ENCODE measurements around the gene AFM.

Gene AFM

DNA sequence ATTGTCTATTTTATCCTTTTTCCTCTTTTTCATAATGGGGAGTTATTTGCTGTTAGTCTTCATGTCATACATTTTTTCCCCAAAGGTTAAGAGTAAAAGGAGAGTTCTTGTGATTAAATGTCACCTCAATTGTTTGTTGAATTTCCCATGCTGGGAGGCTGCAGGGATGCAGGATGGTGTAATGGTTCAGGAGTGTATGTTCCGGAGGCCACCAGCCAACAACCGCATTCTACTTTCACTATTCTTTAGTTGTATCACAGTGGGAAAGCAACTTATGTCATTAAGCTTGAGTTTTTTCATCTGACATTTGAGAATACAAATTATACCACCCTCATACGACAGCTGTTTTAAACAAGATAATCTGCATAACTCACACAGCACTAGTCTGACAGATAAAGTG lies 30.1 kb upstream of the AFM start:
- DNase-seq (ENCODE audit: low spot score), result no peak

DNA sequence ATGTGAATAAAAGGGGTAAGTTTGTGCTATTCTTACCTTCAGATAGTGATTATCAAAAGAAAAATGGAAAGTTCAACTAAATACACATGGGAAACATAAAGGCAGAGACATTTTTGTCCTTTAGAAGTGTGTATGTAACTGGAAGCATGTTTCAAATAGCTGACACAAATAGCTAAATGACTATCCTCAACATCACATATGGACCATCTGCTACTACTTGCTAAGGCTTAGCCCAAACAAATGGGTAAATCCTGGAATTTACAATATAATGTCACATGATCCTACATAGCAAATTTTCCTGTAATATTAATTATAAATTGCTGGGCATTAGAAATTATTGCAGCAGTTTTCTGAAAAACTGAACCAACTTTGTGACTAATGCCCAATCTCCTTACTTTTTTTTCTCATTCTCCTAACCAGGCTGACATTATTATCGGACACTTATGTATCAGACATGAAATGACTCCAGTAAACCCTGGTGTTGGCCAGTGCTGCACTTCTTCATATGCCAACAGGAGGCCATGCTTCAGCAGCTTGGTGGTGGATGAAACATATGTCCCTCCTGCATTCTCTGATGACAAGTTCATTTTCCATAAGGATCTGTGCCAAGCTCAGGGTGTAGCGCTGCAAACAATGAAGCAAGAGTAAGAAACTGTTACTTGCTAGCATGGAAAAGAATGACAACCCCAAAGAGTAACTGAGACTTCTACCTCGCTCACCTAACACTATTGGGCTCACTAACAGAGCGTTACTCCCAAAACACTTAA lies 29.4 kb upstream of the AFM start:
- DNase-seq (ENCODE audit: low spot score), result no peak

DNA sequence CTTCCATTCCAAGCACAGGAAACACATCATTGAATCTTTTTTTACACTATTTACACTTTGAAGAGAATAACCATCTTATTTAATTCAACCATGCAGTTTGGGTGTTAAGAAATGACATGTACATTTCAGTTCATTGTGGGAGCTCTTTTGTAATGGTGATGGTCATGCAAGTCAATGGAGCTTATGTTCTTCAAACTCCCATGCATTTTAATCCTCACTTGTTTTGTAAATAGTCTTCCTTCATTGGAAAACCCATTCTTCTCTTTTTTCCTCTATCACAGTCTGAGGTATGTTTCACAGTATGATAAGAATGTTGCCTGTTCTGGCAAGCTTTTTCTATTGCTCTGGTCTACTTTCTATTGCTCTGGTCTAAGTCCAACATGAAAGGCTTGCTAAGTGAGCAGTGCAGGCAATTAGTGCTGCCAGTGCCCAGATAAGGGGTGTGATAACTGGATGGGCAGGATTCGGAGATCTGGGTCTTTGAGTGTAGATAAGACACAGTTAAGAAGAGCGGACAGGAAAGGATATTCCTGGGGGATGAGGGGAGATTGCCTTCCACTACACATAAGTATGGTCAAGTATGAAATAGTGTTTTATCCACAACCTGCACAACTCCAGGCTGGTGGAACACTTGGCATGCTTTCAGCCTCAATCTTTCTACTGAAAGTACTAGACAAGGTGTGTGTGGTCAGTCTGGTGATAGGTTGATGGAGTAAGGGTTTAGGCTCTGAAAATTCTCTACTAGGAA lies 28.4 kb upstream of the AFM start:
- no peak for DNase-seq (ENCODE audit: low spot score)

DNA sequence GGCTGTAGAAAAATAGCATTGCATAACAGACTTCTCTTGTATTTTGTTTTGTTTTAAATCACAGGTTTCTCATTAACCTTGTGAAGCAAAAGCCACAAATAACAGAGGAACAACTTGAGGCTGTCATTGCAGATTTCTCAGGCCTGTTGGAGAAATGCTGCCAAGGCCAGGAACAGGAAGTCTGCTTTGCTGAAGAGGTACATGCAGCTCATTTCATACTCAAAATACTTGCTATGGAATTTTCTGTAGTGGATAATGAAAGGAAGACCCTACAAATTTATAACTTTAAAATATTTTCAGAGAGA lies 27.9 kb upstream of the AFM start:
- DNase-seq (ENCODE audit: low spot score), result no peak

DNA sequence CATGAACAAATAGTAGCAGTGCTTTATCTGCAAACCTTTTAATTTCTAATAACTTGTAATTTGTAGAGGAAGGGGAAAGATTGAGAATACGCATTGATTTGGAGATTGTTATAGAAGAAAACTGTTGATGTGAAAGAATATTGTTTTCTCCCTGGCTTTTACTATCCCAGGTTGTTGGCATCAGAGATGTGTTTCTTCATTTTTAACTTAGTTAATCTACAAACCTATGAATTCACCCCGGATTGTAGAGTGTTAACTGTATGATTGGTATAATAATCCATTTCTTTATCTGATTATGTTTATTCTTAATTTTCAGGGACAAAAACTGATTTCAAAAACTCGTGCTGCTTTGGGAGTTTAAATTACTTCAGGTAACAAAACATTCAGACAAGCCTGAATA lies 26.6 kb upstream of the AFM start:
- no peak for DNase-seq (ENCODE audit: low spot score)

- DNase-seq (ENCODE audit: low spot score), result no peak
Measured at GRCh38 chr4:73456177-73457022, 25.1 kb upstream of the AFM start.

- no peak for DNase-seq (ENCODE audit: low spot score)
Measured at GRCh38 chr4:73458184-73459047, 23.1 kb upstream of the AFM start.

- no peak for DNase-seq (ENCODE audit: low spot score)
Measured at GRCh38 chr4:73459048-73459421, 22.5 kb upstream of the AFM start.

DNA sequence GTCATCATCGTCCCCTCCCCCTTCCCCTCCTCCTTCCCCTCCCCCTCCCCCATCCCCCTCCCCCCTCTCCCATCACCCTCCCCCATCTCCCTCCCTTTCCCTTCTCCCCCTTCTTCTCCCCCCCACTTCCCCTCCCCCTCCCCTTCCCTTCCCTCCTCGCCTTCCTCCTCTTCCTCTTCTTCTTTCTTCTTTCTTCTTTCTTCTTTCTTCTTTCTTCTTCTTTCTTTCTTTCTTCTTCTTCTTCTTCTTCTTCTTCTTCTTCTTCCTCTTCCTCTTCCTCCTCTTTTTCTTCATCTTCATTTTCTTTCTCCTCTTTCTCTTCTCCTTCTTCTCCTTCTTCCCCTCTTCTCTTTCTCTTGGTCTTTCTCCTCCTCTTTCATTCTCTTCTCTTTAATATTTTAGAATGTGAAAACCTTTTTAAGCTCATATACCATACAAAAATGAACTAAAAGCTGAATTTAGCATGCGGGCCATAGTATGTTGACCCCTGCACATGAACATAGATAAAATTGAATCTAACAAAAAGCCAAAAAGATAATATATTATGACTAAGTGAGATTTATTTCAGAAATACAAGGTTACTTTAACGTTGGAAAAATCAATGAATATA lies 20.5 kb upstream of the AFM start:
- no peak for DNase-seq (ENCODE audit: low spot score)

GRCh38 chr4:73468170-73468569 lies 13.4 kb upstream of the AFM start:
- DNase-seq (ENCODE audit: low spot score), result no peak

DNA sequence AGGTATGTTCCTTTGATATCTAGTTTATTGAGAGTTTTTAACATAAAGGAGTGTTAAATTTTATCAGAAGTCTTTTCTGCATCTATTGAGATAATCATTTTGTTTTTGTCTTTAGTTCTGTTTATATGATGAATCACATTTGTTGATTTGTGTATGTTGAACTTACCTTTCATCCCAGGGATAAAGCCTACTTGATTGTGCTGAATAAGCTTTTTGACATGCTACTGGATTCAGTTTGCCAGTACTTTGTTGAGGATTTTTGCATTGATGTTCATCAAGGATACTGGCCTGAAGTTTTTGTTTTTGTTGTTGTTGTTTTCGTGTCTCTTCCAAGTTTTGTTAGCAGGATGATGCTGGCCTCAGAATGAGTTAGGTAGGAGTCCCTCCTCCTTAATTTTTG lies 10.8 kb upstream of the AFM start:
- DNase-seq (ENCODE audit: low spot score), result no peak

DNA sequence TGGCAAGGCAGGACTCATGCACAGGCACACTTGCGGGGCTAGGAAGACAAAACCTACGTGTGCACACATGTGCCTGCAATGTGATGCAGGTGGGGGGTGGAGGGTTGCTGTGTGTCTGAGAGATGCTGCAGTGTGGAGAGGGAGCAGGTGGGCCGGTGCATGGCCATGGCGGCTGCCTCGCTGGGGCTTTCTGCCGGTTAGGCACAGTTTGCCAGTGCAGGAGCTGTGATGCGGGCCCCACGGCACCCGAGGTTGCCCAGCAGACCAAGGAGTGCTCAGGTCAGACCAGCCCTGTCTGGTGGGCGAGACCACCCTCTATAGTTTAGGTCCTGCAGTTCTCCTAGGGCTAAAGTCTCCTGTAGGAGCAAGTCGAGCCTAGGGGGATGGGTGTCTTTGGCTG lies 4.4 kb upstream of the AFM start:
- no peak for DNase-seq (ENCODE audit: low spot score)

- no peak for DNase-seq (ENCODE audit: low spot score)
Measured at GRCh38 chr4:73479323-73479722, 2.2 kb upstream of the AFM start.

DNA sequence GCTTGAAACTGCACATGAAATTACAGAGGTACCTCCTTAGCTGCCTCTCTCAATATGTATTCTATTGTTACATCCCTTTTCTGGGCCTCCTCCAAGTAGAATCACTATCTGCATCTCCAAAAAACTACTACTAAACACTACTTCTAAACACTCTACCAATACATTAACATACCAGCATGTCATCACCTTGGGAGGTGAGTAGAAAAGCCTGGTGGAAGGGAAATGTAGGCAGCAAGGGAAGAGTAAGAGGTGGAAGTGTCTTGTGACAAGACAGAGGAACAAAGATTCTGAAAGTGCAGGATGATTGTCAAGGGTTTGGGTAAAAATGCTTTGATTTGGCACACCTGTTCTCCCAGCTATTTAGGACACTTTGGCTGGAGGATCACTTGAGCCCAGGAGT lies 3.5 kb downstream of the AFM start:
- DNase-seq (ENCODE audit: low spot score), result no peak

DNA sequence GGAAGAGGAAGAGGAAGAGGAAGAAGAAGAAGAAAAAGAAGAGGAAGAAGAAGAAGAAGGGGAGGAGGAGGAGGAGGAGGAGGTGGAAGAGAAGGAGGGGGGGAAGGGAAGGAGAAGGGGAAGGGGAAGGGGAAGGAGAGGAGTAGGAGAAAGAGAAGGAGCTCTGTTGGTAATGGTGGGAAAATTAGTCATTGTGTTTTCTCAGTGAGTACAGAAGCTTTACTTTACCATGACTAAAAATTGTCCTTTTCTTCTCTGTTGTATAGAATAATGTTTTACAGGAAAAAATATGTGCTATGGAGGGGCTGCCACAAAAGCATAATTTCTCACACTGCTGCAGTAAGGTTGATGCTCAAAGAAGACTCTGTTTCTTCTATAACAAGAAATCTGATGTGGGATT lies 4.1 kb downstream of the AFM start:
- DNase-seq (ENCODE audit: low spot score), result no peak

DNA sequence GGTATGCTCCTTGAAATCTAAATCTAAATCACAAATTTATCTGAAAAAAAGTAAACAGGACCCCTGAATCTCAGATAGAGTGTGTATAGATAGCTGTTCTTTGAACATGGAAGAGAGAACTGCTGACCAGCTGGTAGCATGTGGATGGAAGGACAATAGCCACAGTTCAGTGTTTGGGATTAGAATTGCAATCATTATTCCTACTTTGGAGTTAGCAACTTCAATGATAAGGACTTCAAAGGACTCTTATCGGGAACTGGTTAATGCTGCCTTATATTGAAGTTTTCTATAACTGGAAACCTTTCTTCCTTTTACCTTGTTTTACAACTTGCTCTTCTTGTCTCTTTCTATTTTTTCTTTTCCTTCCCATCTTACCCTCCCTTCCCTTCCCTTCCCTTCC lies 5.0 kb downstream of the AFM start:
- no peak for DNase-seq (ENCODE audit: low spot score)

- DNase-seq (ENCODE audit: low spot score), result no peak
Measured at GRCh38 chr4:73487233-73487632, 5.7 kb downstream of the AFM start.

GRCh38 chr4:73499996-73500765 lies 18.6 kb downstream of the AFM start:
- DNase-seq (ENCODE audit: low spot score), result peak; percentile 15

GRCh38 chr4:73501664-73502265 lies 20.2 kb downstream of the AFM start:
- DNase-seq (ENCODE audit: low spot score), result no peak

GRCh38 chr4:73505567-73505966 lies 24.0 kb downstream of the AFM start:
- no peak for DNase-seq (ENCODE audit: low spot score)

GRCh38 chr4:73507541-73507940 lies 26.0 kb downstream of the AFM start:
- DNase-seq (ENCODE audit: low spot score), result no peak

Data from LoVo (cell line).